GM18858 (cell line): Measurements from ENCODE around the gene CHCHD6.

Experiments
- ATAC-seq: cut with Tn5 transposase; IDR thresholded peaks from one replicate; pipeline ENCODE4 v1.9.1; 2021; ENCODE audit not compliant: unreplicated experiment

CHCHD6 gene

DNA sequence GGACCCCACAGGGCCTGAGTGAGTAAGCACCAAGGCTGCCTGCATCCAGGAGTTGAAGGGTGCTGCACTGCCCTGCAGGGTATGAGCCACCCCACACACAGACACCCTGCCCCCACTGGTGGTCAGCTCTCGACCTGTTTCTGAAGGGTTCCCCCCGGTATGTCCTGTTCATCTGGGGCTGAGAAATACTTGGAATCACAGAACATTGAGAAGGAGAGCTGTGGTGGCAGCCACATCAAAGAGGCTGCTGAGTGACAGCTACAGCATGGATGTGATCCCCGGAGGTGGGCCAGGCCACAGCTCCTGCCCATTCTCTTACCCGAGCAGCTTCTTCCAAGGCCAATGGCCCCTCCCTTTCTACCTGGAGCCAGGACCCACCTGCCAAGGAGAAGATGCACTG is 212.5 kb downstream of the CHCHD6 start:
- ATAC-seq: no peak

DNA sequence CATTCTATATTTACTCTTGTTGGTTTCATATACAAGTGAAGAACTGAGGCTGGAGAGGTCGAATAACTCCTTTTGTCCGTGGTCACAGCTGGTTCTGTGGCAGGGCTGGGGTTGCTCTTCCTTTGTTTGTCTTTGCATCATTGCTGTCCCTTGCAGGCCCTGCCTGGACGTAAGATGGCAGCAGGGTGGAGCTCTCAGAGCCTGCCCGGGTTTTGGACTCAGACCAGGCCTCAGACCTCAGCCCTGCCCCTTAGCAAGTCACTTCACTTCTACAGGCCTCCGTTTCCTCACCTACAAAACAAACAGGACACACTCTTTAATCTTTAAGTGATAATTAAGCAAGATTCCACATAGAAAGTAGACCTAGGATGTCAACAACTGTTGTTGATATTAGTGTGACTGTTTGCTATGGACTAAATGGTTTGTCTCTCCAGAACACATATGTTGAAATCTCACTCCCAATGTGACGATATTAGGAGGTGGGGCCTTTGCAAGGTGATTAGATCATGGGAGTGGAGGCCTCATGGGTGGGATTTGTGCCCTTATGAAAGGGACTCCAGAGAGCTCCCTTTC is 213.3 kb downstream of the CHCHD6 start:
- no peak for ATAC-seq

DNA sequence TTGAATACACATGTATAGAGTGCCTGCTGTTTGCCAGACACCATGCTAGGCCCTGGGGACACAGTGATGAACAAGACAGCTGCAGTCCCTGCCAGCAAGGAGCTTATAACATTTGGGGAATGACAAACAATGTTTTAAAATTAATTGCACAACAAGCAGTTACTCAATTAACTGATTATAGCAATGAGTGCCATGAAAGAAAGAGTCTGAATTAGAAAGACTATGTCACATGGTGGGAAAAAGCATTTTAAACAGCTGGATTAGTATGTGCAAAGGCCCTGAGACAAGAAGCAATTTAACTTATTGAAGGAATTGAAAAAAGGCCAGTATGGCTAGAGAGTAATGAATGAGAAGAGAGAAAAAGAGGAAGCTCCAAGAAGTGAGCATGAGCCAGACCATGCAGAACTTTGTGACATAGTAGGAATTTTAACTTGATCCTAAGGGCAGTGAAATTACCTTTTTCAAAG is 214.3 kb downstream of the CHCHD6 start:
- no peak for ATAC-seq

DNA sequence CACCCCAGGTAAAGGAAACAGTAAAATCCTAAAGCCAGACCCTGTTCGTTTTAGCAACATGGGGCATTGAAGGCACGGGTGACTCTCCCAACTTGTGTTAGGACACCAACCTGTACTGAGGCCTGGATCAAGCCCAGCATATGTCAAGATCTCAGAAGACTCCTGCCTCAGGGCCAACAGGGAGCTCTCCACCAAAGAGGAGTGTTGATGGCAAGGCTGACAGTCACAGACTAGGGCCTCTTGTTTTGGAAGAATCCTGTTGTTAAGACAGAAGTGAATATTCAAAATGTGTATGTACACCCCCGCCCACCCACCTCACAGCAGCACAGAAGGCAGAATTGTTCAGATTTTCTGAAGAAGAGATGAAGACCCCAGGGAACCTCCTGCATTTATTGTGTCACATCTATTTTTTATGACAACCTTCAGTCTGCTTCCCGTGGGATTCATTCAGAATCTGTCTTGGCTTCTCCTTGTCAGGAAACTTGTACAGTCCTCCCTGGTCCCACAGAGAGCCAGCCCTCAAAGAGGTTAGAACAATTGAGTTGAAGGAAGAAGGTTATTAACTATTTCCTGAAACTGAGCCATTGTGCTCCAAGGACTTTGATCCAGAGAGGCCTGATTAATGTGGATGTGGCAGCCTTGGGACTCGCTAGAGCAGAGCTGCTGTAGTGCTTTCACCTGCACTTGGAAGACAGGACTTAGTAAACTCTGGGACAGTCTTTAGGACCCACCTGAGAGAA is 217.2 kb downstream of the CHCHD6 start:
- ATAC-seq: no peak

DNA sequence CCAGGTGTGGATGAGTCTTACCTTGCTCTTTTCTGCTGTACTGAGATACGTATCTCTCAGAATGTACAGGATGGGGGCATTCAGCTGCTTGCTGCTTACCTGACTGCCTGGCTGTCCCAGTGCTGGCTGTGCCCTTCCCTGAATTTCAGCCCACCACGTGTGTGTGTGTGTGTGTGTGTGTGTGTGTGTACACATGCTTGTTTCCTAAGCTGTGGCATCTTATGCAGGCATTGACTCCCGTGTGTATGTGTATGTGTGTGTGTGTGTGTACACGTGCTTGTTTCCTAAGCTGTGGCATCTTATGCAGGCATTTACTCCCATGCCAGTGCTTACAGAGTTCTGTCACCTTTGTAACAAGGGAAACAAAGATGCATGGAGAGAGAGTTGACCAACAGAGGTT is 218.4 kb downstream of the CHCHD6 start:
- ATAC-seq: no peak

DNA sequence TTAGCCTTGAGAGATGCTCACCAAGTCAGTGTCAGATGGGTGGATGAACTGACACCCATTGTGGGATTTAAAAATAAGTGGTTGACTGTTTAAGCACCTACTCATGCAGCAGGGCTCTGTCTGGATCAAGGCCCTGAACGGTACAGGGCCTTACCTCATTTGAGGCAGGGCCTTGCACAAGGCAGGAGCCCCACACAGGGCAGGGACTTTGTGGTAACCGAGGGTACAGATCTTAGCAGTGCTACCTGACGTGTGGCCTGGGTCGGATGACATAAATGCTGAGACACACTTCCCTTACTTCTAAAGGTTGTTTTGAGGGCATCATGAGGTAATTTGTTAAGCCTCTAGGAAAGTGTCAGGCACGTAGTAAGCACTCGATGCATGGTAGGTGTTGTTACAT is 219.4 kb downstream of the CHCHD6 start:
- no peak for ATAC-seq

DNA sequence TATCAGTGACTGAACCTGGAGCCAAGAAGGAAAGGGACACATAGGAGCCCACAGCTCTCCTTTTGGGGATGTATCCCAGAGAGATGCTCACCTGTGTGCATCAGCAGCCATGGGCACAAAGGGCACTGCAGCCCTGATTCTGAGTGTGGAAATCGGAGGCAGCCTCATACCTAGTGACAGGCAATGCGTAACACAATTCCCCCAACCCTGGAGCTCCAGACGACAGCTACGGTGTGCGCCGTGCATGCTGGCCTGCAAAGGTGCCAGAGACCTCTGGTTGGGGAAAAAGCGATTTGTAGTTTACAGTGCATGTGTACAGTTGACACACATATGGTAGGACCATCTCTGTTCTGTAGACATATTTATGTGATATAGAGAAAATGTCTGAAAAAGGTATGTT is 219.9 kb downstream of the CHCHD6 start:
- no peak for ATAC-seq

DNA sequence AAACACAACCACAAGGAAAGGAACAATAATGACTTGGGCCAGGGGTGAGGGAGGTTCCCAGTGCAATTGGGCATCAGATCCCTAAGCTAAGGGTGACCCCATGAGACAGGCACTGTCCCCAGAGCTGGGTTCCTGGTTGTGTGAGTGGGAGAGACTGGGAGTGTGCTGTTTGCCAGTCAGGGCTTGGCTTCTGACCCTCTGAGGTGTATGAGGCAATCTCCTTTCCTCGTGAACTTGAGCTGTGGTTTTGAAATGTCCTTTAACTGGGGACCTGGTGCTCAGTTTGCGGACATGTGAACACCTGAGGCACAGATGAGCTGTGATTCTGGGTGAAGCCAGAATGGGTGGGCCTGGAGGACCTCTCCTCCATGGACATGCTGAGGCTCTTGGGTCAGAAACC is 220.4 kb downstream of the CHCHD6 start:
- ATAC-seq: no peak

DNA sequence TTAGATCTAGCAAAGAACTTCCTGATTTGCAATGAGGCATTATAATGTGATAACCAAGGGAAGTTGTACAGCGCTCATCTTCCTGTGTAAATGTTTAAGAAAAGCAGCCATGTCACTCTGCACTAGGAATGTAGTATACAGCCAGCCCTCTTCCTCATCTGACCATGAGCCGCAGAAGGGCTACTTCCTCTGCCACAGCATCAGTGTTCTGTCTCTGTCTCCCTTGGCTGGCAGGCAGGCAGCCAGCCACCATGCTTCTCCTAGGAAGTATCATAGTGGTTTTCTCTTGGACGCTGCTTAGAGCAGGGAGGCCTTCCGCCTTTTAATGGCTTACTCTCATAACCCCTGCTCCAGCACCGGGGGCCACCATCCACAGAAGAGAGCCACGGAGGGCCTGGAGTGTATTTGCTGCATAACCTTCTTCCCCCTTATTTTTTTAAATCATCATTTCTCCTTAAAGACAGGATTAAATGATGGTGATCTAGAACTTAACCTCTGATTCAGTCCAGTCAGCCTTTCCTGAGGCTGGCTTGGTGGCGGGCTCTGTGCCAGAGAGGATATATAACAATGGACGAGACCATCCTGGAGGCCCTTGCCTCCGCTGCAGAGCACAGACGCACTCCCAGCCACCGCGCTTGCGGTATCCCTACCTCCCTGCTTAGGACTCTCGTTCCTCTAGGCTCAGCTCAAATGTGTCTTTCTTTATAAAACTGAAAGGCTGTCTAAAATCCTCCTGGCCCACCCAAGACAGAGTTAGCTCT is 221.6 kb downstream of the CHCHD6 start:
- ATAC-seq: no peak

DNA sequence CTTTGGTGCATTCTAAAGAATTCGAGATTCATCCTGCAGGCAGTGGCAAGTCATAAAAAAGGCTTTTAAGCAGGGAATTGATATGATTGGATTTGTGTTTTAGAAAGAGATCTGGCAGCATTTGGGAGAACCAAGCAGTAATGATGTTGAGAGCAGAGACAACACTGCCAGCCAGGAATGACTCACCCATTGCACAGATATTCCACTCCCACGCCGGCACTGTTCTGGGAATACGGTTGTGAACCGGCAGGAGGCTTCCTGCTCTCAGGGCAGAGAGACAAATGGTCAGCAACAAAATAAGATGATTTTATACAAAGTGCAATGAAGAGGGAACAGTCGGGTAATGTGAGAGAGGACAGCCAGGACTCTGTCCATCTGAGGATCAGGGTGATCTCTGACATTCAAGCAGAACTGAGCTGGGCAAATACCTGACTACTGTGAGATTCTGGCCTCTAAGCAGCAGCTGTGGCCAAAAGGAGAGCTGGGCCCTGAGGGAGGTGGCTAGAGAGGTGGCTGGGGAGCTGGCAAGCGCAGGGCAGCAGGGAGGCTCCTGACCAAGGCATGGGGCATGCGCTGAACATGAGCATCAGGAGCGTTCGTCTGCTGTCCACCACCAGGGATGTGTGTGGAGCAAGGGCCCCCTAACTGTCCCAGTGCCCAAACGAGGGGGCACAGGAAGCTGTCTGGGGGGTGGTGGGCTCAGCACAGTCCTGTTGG is 222.8 kb downstream of the CHCHD6 start:
- no peak for ATAC-seq

DNA sequence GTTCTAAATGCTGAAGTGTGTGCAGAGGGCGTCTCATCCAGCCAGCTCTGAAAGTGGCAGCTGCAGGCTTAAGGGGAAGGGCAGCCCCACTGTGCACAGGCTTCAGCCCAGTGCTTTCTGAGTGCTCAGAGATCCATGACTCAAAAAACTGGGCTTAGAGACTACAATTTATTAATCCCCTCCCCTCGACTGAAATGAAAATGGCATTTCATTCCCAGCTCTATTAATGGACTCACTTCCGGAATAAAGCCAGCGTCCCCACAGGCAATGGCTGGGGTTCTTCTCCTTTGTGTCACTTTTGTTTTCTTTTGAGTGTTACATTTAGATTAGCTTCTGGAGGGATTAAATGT is 223.3 kb downstream of the CHCHD6 start:
- no peak for ATAC-seq

DNA sequence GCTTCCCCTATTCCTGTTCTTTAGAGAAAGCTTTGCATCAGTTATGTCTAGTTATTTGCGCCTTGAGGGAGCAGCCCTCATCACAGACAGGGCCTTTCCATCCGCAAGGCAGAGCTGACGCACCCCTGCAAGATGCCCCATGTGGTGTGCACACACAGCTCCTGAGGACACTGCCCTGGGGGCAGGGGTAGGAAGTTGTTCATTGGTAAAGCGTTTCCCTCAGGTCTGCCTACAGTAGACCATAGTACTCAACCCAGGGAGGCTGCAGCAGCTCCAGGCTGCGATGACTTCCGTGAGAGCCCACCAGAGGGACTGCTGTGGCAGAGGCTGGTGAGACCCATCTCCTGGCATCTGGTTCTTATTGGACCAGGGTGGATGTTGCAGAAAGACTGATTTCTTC is 223.8 kb downstream of the CHCHD6 start:
- ATAC-seq: no peak

DNA sequence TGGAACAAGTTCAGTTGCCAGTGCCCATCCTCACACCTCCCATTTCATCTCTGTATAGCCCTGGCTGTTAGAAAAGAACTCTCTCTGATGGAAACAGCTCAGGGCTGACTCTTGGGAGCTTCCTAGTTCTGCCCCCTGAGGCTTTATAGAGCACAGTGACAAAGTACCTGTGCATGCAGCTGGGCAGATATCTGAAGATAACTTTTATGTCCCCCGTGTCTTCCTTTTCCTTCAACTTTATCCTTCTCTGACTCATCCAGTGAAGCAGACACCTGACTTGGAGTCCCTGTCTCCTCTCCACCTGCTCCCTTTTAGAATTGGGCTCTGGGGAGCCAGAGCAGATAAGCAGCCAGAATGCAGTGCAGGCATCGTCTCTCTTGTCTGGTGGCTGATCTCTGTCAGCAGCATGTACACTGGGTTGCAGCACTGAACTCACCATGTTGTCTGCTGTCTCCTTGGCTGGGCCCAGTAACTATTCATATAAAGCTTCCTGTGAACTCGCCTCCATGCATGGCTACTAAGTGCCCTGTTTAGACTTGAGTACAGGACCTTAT is 225.0 kb downstream of the CHCHD6 start:
- no peak for ATAC-seq

DNA sequence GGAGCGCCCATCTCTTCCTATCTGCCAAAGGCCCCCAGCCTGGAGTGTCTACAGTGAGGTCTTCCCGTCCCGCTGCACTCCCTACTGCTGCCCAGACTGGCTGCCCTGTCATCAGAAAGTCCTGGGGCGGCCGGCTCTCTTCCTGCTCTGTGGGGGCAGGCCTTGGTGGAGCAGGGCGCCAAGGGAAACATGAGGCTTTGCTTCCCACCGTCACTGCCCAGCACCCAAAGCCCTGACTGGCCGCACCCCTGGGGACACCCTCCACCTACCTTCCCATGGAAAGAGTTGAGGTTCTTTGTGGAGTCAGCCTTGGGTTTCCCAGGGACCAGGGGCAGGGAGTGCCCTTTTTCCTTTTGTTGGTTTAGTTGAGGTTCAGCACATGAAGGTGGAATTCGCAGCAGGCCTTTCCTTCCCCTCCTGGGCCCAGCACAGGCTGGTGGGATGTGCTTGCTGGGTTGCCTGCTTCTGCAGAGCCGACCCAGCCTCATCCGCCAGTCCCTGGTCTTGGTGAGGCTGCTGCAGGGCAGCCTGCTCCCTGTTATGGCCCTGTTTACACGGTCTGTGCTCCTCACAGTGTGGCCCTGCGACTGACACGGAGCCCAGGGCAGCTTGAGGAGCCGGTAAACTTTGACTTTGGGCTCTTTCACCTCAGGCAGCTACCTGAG is 227.0 kb downstream of the CHCHD6 start:
- no peak for ATAC-seq

DNA sequence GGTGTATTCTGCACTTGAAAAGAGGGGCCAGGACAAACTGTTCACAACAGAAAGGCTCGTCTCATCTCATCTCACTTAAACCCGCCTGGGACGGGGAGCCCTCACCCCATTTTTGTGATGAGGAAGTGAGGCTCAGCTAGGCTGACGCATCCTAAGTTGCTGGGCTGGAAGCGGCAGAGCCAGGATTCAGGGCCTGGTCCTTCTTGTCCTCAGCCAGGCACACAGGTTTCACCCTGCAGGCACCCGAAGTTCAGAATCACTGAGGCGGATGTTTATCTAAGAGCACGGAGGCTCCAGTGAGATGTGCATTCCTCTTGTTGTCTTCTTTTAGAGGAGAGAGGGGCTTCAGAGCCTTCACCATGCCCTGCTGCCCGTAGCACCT is 227.8 kb downstream of the CHCHD6 start:
- ATAC-seq: no peak

DNA sequence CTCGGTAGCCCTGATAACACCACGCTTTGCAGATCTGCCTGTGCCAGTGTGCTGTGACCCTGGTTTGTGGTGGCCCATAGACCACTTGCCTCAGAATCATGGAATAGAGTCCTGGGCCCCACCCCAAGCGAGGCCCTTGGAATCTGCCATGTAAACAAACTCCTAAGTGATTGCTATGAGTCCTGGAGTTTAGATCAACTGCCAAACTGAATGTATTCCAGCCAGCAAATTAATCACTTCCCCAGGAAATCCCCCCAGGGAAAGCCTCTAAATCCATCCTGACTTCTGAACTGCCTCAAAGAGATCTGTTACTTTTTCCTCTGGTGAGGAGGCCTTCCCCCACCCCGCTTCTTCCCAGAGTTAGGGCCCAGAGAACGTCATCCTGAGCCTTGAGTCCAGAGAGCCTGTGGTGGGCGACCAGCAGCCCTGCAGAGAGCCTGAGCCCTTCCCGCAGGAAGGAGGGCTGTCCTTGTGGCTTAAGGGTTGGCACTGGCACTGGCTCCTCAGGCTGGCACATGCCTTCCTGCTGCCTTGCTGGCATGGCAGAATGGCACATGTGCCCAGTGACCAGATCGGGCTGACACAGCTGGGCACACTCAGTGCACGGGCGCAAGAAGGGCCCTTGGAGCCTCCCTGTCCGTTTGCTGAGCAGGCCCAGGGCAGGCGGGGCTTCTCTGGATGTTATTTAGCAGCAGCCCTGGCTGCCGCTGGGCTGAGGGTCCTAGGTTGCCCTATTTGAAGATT is 228.3 kb downstream of the CHCHD6 start:
- ATAC-seq: no peak

DNA sequence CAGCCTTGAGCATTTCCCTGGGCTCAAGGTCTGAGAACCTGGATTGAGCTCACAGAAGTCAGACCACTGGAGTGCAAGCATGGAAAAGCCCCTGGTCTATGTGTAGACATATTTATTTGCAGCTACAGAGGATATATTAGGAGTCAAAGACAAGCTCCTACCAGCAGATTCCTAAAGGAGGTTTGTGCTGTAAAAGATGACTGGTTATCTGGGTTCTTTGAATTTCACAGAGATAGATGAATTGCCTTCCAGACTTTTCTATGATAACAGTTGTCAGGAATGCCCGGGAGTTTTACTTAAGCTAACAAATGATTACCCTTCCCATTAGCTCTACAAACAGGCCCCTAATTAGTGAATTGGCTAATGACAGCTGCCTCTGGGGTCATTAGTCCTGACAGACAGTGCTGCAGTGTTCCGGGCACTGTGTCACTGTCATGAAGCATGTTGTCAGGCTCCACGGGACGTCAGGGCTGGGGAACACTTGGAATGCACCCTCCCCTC is 230.0 kb downstream of the CHCHD6 start:
- ATAC-seq: no peak

DNA sequence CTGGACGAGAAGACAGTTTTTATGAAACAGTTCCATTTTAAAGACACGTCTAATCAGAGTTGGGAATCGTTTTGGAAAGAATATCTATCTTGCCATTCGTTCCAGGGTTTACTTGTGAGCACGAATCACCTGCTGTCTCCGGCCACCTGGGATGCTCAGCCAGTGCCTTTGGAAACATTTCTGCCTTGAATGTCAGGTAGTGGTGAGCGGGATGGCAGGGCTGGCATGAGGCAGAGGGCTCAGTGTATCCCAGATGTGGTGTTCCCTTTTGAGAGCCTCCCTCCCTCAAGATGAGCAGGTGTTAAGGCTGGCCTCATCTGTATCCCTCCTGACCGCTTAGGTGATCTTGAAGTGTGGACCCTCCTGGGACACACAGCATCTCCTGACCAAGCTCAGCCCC is 231.0 kb downstream of the CHCHD6 start:
- ATAC-seq: no peak

DNA sequence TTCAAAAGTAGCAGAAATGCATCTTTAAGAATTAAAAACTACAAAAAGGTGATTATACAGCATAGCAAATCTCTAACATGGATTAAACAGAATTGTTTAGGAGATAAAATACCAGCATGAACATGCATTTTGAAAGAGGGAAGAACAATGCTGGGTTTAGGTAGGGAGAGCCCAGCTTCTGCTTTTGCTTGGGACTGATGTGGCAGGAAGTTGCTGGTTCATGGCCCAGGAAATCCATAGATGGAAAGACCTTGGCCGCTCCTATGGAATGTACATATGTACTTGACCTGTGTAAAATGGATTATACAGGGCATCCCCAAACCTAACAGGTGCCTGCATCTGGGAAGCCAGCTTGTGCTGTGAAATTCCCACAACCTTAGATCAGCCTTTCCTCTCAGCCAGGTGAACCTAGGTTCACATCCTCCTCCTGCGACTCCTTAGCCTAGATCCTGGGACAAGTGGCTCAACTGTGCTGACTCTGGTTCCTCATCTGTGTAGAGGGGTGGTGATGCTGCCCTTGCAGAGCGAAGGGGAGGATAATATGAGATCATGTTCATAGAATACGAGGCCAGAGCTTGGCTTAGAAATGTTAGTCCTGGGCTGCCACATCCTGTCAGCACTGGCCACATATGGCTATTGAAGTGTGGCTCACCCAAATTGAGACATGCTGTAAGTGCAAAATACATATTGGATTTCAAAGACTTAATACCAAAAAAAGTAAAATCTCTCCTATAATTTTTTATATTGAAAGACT is 231.9 kb downstream of the CHCHD6 start:
- no peak for ATAC-seq
